ENCODE data around the gene PGM1.
A peak's percentile ranks its signal among the peaks of the same experiment; 100 is the strongest.

PGM1 gene

GRCh38 chr1:63593303-63593885 is at the start of gene PGM1:
TSS of gene PGM1 (plus strand) at chr1:63593411. CDS start at chr1:63593489, 78 bp downstream.
- peak within 1 kb of the TSS; percentile 77 for H3K4me3 ChIP-seq (ENCODE audit: severe bottlenecking)
- peak within 1 kb of the TSS; percentile 81 for H3K27ac ChIP-seq (ENCODE audit: poor library complexity, severe bottlenecking)
- H3K9me3 ChIP-seq (ENCODE audit: severe bottlenecking): no peaks in the 10 kb centered on the region
- no peaks in the 10 kb centered on the region for H3K4me1 ChIP-seq (ENCODE audit: insufficient read depth, poor library complexity, severe bottlenecking)
- ATAC-seq (ENCODE audit: low read depth) (peak; percentile 75), DNase-seq (ENCODE audit: low spot score) (peak; percentile 82)
- H3K36me3 ChIP-seq (ENCODE audit: low read depth): peaks cover 15% of the 10 kb centered on the region
- TF ChIP-seq CTCF (IDR thresholded peaks at IDR 0.05; ENCODE audit: poor library complexity, severe bottlenecking): no peak
- no peaks in the 10 kb centered on the region for H3K27me3 ChIP-seq (ENCODE audit: insufficient read depth, poor library complexity, severe bottlenecking)

- Histone ChIP-seq H3K4me3 (ENCODE audit: severe bottlenecking) (no peak overlapping the region), H3K4me1 (ENCODE audit: insufficient read depth, poor library complexity, severe bottlenecking) (peaks cover 22% of the 10 kb centered on the region), H3K27me3 (ENCODE audit: insufficient read depth, poor library complexity, severe bottlenecking) (no peaks in the 10 kb centered on the region), H3K9me3 (ENCODE audit: severe bottlenecking) (no peaks in the 10 kb centered on the region), H3K27ac (ENCODE audit: poor library complexity, severe bottlenecking) (no peak overlapping the region), H3K36me3 (ENCODE audit: low read depth) (no peaks in the 10 kb centered on the region; the same call in 1 of the 2 replicates)
- ATAC-seq (ENCODE audit: low read depth) (0 out of 3 replicates have a peak, but pooled peaks have one; percentile 52), DNase-seq (ENCODE audit: low spot score) (no peak)
- no peak for TF ChIP-seq CTCF (IDR thresholded peaks at IDR 0.05; ENCODE audit: poor library complexity, severe bottlenecking)
Measured at GRCh38 chr1:63545780-63546179, 47.4 kb upstream of the PGM1 start.

- no peaks in the 10 kb centered on the region; the same call in 1 of the 2 replicates for H3K36me3 ChIP-seq (ENCODE audit: low read depth)
- TF ChIP-seq CTCF (IDR thresholded peaks at IDR 0.05; ENCODE audit: poor library complexity, severe bottlenecking): no peak
- H3K4me1 ChIP-seq (ENCODE audit: insufficient read depth, poor library complexity, severe bottlenecking): peaks cover 22% of the 10 kb centered on the region
- DNase-seq (ENCODE audit: low spot score): no peak
- H3K4me3 ChIP-seq (ENCODE audit: severe bottlenecking): no peak overlapping the region
- no peaks in the 10 kb centered on the region for H3K9me3 ChIP-seq (ENCODE audit: severe bottlenecking)
- H3K27me3 ChIP-seq (ENCODE audit: insufficient read depth, poor library complexity, severe bottlenecking): no peaks in the 10 kb centered on the region
- ATAC-seq (ENCODE audit: low read depth): peak; percentile 92
- peak overlapping the region; percentile 28 for H3K27ac ChIP-seq (ENCODE audit: poor library complexity, severe bottlenecking)
Measured at GRCh38 chr1:63547621-63548294, 45.5 kb upstream of the PGM1 start.

- Histone ChIP-seq H3K4me3 (ENCODE audit: severe bottlenecking) (no peak overlapping the region), H3K4me1 (ENCODE audit: insufficient read depth, poor library complexity, severe bottlenecking) (peaks cover 22% of the 10 kb centered on the region), H3K27me3 (ENCODE audit: insufficient read depth, poor library complexity, severe bottlenecking) (no peaks in the 10 kb centered on the region), H3K36me3 (ENCODE audit: low read depth) (no peaks in the 10 kb centered on the region; the same call in 1 of the 2 replicates), H3K27ac (ENCODE audit: poor library complexity, severe bottlenecking) (peak overlapping the region; percentile 28), H3K9me3 (ENCODE audit: severe bottlenecking) (no peaks in the 10 kb centered on the region)
- no peak for TF ChIP-seq CTCF (IDR thresholded peaks at IDR 0.05; ENCODE audit: poor library complexity, severe bottlenecking)
- DNase-seq (ENCODE audit: low spot score) (no peak), ATAC-seq (ENCODE audit: low read depth) (no peak)
Measured at GRCh38 chr1:63548303-63548702, 44.9 kb upstream of the PGM1 start.

- Histone ChIP-seq H3K27me3 (ENCODE audit: insufficient read depth, poor library complexity, severe bottlenecking) (no peaks in the 10 kb centered on the region), H3K27ac (ENCODE audit: poor library complexity, severe bottlenecking) (no peak overlapping the region), H3K4me1 (ENCODE audit: insufficient read depth, poor library complexity, severe bottlenecking) (peaks cover 22% of the 10 kb centered on the region), H3K9me3 (ENCODE audit: severe bottlenecking) (no peaks in the 10 kb centered on the region), H3K36me3 (ENCODE audit: low read depth) (no peaks in the 10 kb centered on the region; the same call in 1 of the 2 replicates), H3K4me3 (ENCODE audit: severe bottlenecking) (no peak overlapping the region)
- no peak for ATAC-seq (ENCODE audit: low read depth)
- TF ChIP-seq CTCF (IDR thresholded peaks at IDR 0.05; ENCODE audit: poor library complexity, severe bottlenecking): no peak
- no peak for DNase-seq (ENCODE audit: low spot score)
Measured at GRCh38 chr1:63548877-63549276, 44.3 kb upstream of the PGM1 start.

Data from RWPE2 (cell line).